PFSK-1 (cell line): ENCODE data around the gene CASP12.

Source experiments
- POLR2AphosphoS5 ChIP-seq: IDR thresholded peaks from 2 replicates; pipeline ENCODE4 v1.6.1; 2012; ENCODE audit warnings: low read depth, mild to moderate bottlenecking, control low read depth, low read length, moderate library complexity
- REST ChIP-seq, 2 experiments: IDR thresholded peaks; 2 replicates each; pipeline versions ENCODE4 v1.6.1 to v1.8.0; 2011 to 2012; ENCODE audit warnings: low read depth in 2 of 2, low read length in 2 of 2, control low read depth in 1 of 2, inconsistent platforms in 1 of 2, mild to moderate bottlenecking in 1 of 2, moderate library complexity in 1 of 2; ENCODE audit not compliant: insufficient read depth in 1 of 2

- TF ChIP-seq REST (IDR thresholded peaks at IDR 0.05; ENCODE audit: insufficient read depth in 1 of 2, low read depth in 2 of 2, low read length in 2 of 2) = no peak
- no peak for TF ChIP-seq POLR2AphosphoS5
These were observed 17.0 kb downstream of the CASP12 start for GRCh38 chr11:104881117-104881794.
